Vagina (tissue), 2 donors: ENCODE results near the gene MCF2. TPM values are rescaled to one million over a fixed set of nuclear protein-coding genes. Genes with fewer than 3 reads are reported as not detected.

Experiments
- DNase-seq, 2 donors: peaks; one replicate each; pipeline ENCODE4 v3.0.0-alpha.2; 2017; ENCODE audit errors: extremely low spot score in 2 of 2
- H3K27ac ChIP-seq: fragments of 200-600 bp; sonication (generic); one replicate; pipeline ENCODE4 v1.5.1; 2019
- H3K27me3 ChIP-seq: fragments of 200-600 bp; sonication (generic); one replicate; pipeline ENCODE4 v1.5.1; 2019
- H3K36me3 ChIP-seq, 2 donors: fragments of 200-600 bp; sonication (generic); one replicate each; pipeline ENCODE4 v1.5.1; 2017 to 2019
- H3K4me1 ChIP-seq: fragments of 200-600 bp; sonication (generic); one replicate; pipeline ENCODE4 v1.5.1; 2019
- H3K4me3 ChIP-seq, 2 donors: fragments of 200-600 bp; sonication (generic); 1 replicate in 1 of 2; 2 replicates in 1 of 2; pipeline ENCODE4 v1.5.1; 2016 to 2019
- H3K9me3 ChIP-seq: fragments of 200-600 bp; sonication (generic); one replicate; pipeline ENCODE4 v1.5.1; 2019
- CTCF ChIP-seq, 3 experiments: fragments of 450-650 bp in 2 of 3; fragments of 200-600 bp in 1 of 3; sonication (generic) in 1 of 3; IDR thresholded peaks; one replicate each; pipeline ENCODE4 v1.5.1; 2017 to 2019; ENCODE audit warnings: antibody characterized with exemption in 3 of 3, mild to moderate bottlenecking in 2 of 3, moderate library complexity in 2 of 3
- POLR2A ChIP-seq, 2 donors: fragments of 450-650 bp; IDR thresholded peaks; one replicate each; pipeline ENCODE4 v1.6.1; 2017; ENCODE audit warnings: antibody characterized with exemption in 2 of 2, mild to moderate bottlenecking in 2 of 2, moderate library complexity in 2 of 2
- POLR2AphosphoS5 ChIP-seq, 2 donors: sonication (generic); formaldehyde crosslinking; IDR thresholded peaks; one replicate each; pipeline ENCODE4 v1.9.0; 2017; ENCODE audit warnings: antibody characterized with exemption in 2 of 2, mild to moderate bottlenecking in 2 of 2, low read depth in 1 of 2; ENCODE audit not compliant: insufficient read depth in 1 of 2
- intact Hi-C: fragments of 100-400 bp; cut with DNase I; formaldehyde crosslinking; loops from one replicate; pipeline ENCODE4 v1.15.1; 2023
- total RNA-seq: library from RNA; depleted of rRNA; stranded (reverse); fragments of >200 nt; gene quantifications from one replicate; pipeline ENCODE4 v1.2.3, GENCODE V29; 2016

Gene MCF2
- total RNA-seq, 1 donor from 2014 or later, result 0.25 TPM

GRCh38 chrX:139736151-139736550, 28.2 kb upstream of the MCF2 start:
- intact Hi-C loops, result no loop called here
- no peaks in the 10 kb centered on the region for H3K36me3 ChIP-seq
- no peak overlapping the region for H3K27ac ChIP-seq
- TF ChIP-seq POLR2AphosphoS5 (IDR thresholded peaks at IDR 0.05; ENCODE audit: insufficient read depth in 1 of 2, low read depth in 1 of 2) (no peak), POLR2A (IDR thresholded peaks at IDR 0.05) (no peak), CTCF (IDR thresholded peaks at IDR 0.05) (no peak)
- no peak overlapping the region for H3K4me3 ChIP-seq
- H3K4me1 ChIP-seq, result no peaks in the 10 kb centered on the region
- no peaks in the 10 kb centered on the region for H3K9me3 ChIP-seq
- H3K27me3 ChIP-seq, result no peaks in the 10 kb centered on the region
- no peak for DNase-seq

- no peak for DNase-seq
- Histone ChIP-seq H3K4me1 (no peaks in the 10 kb centered on the region), H3K27ac (no peak overlapping the region), H3K9me3 (no peaks in the 10 kb centered on the region), H3K36me3 (no peaks in the 10 kb centered on the region), H3K4me3 (no peak overlapping the region), H3K27me3 (no peaks in the 10 kb centered on the region)
- intact Hi-C loops, result no loop called here
- TF ChIP-seq POLR2A (IDR thresholded peaks at IDR 0.05) (no peak), POLR2AphosphoS5 (IDR thresholded peaks at IDR 0.05; ENCODE audit: insufficient read depth in 1 of 2, low read depth in 1 of 2) (no peak), CTCF (IDR thresholded peaks at IDR 0.05) (no peak)
These were observed 27.0 kb upstream of the MCF2 start for GRCh38 chrX:139734996-139735395.

- intact Hi-C loops, result no loop called here
These were observed 17.8 kb upstream of the MCF2 start for GRCh38 chrX:139725720-139726119.

GRCh38 chrX:139724626-139725025, 16.7 kb upstream of the MCF2 start:
- intact Hi-C loops, result no loop called here
- Histone ChIP-seq H3K36me3 (no peaks in the 10 kb centered on the region), H3K27ac (no peak overlapping the region), H3K4me1 (no peaks in the 10 kb centered on the region), H3K9me3 (no peaks in the 10 kb centered on the region), H3K27me3 (no peaks in the 10 kb centered on the region), H3K4me3 (no peak overlapping the region)
- DNase-seq, result no peak
- TF ChIP-seq POLR2A (IDR thresholded peaks at IDR 0.05) (no peak), CTCF (IDR thresholded peaks at IDR 0.05) (no peak), POLR2AphosphoS5 (IDR thresholded peaks at IDR 0.05; ENCODE audit: insufficient read depth in 1 of 2, low read depth in 1 of 2) (no peak)

More at GRCh38 chrX:139725720-139726119, 17.8 kb upstream of the MCF2 start:
- TF ChIP-seq CTCF (IDR thresholded peaks at IDR 0.05) (no peak), POLR2A (IDR thresholded peaks at IDR 0.05) (no peak), POLR2AphosphoS5 (IDR thresholded peaks at IDR 0.05; ENCODE audit: insufficient read depth in 1 of 2, low read depth in 1 of 2) (no peak)
- Histone ChIP-seq H3K36me3 (no peaks in the 10 kb centered on the region), H3K27ac (no peak overlapping the region), H3K27me3 (no peaks in the 10 kb centered on the region), H3K4me3 (no peak overlapping the region), H3K4me1 (no peaks in the 10 kb centered on the region), H3K9me3 (no peaks in the 10 kb centered on the region)
- DNase-seq, result no peak

GRCh38 chrX:139720979-139721378, 13.0 kb upstream of the MCF2 start:
- H3K9me3 ChIP-seq, result no peaks in the 10 kb centered on the region
- no peaks in the 10 kb centered on the region for H3K4me1 ChIP-seq
- no peaks in the 10 kb centered on the region for H3K27me3 ChIP-seq
- intact Hi-C loops, result no loop called here
- no peak overlapping the region for H3K27ac ChIP-seq
- no peaks in the 10 kb centered on the region for H3K36me3 ChIP-seq
- H3K4me3 ChIP-seq, result no peak overlapping the region
- TF ChIP-seq POLR2A (IDR thresholded peaks at IDR 0.05), result no peak
- TF ChIP-seq POLR2AphosphoS5 (IDR thresholded peaks at IDR 0.05; ENCODE audit: insufficient read depth in 1 of 2, low read depth in 1 of 2), result no peak
- no peak for DNase-seq
